IMR-90 (cell line): ENCODE results near the gene SNX30. TPM values are rescaled to one million over a fixed set of nuclear protein-coding genes. Genes with fewer than 3 reads are reported as not detected.

Source experiments
- ATAC-seq: fragments of 200-7000 bp; cut with Tn5 transposase; 2 replicates; pipeline ENCODE4 v1.9.1; 2020; ENCODE audit warnings: low read depth, mild to moderate bottlenecking, moderate library complexity
- BruUV-seq: library from RNA; stranded (reverse); fragments of 400-500 nt; replicated peaks from 2 replicates; lab custom pipeline; 2021; lab: Mats Ljungman, UMichigan
- CTCF ChIA-PET: fragments of 300-600 bp; formaldehyde crosslinking; extraction: SDS; loops from one replicate; lab custom pipeline; 2021; ENCODE audit warnings: antibody characterized with exemption; lab: Yijun Ruan, JAX
- POLR2A ChIA-PET: fragments of 300-600 bp; sonication (Branson Sonifier 250); formaldehyde crosslinking; loops from one replicate; lab custom pipeline; 2022; ENCODE audit warnings: antibody characterized with exemption; ENCODE audit not compliant: unreplicated experiment; lab: Charles Lee
- DNase-seq: peaks from one replicate; pipeline ENCODE4 v3.0.0; 2013
- H2AFZ ChIP-seq: replicated peaks from 2 replicates; pipeline ENCODE3; 2013; ENCODE audit warnings: low read length, mild to moderate bottlenecking; ENCODE audit not compliant: poor library complexity
- H2AK5ac ChIP-seq: 2 replicates; pipeline ENCODE4 v1.6.1; 2013; ENCODE audit warnings: low read depth, low read length, inconsistent platforms
- H2AK9ac ChIP-seq: replicated peaks from 2 replicates; pipeline ENCODE3; 2013; ENCODE audit warnings: mild to moderate bottlenecking, low read depth, low read length, moderate library complexity; ENCODE audit not compliant: poor library complexity
- H2BK120ac ChIP-seq: 2 replicates; pipeline ENCODE4 v1.6.1; 2013; ENCODE audit warnings: low read depth, low read length, inconsistent platforms
- H2BK15ac ChIP-seq: 3 replicates; pipeline ENCODE4 v1.6.1; 2013; ENCODE audit warnings: low read depth, low read length, inconsistent platforms
- H2BK20ac ChIP-seq: 2 replicates; pipeline ENCODE4 v1.6.1; 2013; ENCODE audit warnings: low read depth, mild to moderate bottlenecking, inconsistent platforms, low read length, moderate library complexity
- H2BK5ac ChIP-seq: 2 replicates; pipeline ENCODE4 v1.6.1; 2013; ENCODE audit warnings: mild to moderate bottlenecking, low read depth, low read length, inconsistent platforms; ENCODE audit not compliant: poor library complexity, severe bottlenecking
- H3K14ac ChIP-seq: replicated peaks from 2 replicates; pipeline ENCODE4 v1.6.1; 2013; ENCODE audit warnings: low read depth, low read length, inconsistent platforms
- H3K18ac ChIP-seq: 2 replicates; pipeline ENCODE4 v1.6.1; 2013; ENCODE audit warnings: low read depth, low read length, control low read depth
- H3K23ac ChIP-seq: 2 replicates; pipeline ENCODE4 v1.6.1; 2013; ENCODE audit warnings: low read depth, low read length, inconsistent platforms
- H3K27ac ChIP-seq: 2 replicates; pipeline ENCODE4 v1.5.1; 2013; ENCODE audit warnings: mild to moderate bottlenecking, control low read depth, low read length; ENCODE audit not compliant: insufficient read depth
- H3K27me3 ChIP-seq: 2 replicates; pipeline ENCODE4 v1.6.1; 2013; ENCODE audit warnings: low read length; ENCODE audit not compliant: control insufficient read depth, insufficient read depth
- H3K36me3 ChIP-seq: 2 replicates; pipeline ENCODE4 v1.6.1; 2013; ENCODE audit warnings: low read length, mixed read lengths; ENCODE audit not compliant: control insufficient read depth, insufficient read depth
- H3K4ac ChIP-seq: 2 replicates; pipeline ENCODE4 v1.6.1; 2013; ENCODE audit warnings: low read depth, low read length, inconsistent platforms
- H3K4me1 ChIP-seq: 2 replicates; pipeline ENCODE4 v1.6.1; 2013; ENCODE audit warnings: low read length, mixed read lengths; ENCODE audit not compliant: control insufficient read depth, insufficient read depth
- H3K4me2 ChIP-seq: 2 replicates; pipeline ENCODE4 v1.6.1; 2013; ENCODE audit warnings: low read depth, mild to moderate bottlenecking, control low read depth, low read length, moderate library complexity
- H3K4me3 ChIP-seq: 2 replicates; pipeline ENCODE4 v1.5.1; 2013; ENCODE audit warnings: low read depth, mild to moderate bottlenecking, control low read depth, low read length, moderate library complexity; ENCODE audit not compliant: insufficient read depth
- H3K56ac ChIP-seq: 2 replicates; pipeline ENCODE4 v1.6.1; 2013; ENCODE audit warnings: low read length, inconsistent platforms; ENCODE audit not compliant: insufficient read depth; ENCODE audit errors: extremely low read depth
- H3K79me1 ChIP-seq, 2 experiments: 2 replicates each; pipeline ENCODE4 v1.6.1; 2013; ENCODE audit warnings: low read length in 2 of 2, inconsistent platforms in 1 of 2, low read depth in 1 of 2
- H3K9ac ChIP-seq: 2 replicates; pipeline ENCODE4 v1.6.1; 2013; ENCODE audit warnings: low read depth, low read length, control low read depth
- H3K9me1 ChIP-seq: 2 replicates; pipeline ENCODE4 v1.6.1; 2013; ENCODE audit warnings: low read length, inconsistent platforms; ENCODE audit not compliant: insufficient read depth
- H3K9me3 ChIP-seq: 2 replicates; pipeline ENCODE4 v1.6.1; 2013; ENCODE audit warnings: low read length; ENCODE audit not compliant: control insufficient read depth, insufficient read depth
- H4K20me1 ChIP-seq: 2 replicates; pipeline ENCODE4 v1.6.1; 2013; ENCODE audit warnings: low read length, inconsistent platforms; ENCODE audit not compliant: insufficient read depth
- H4K5ac ChIP-seq: 2 replicates; pipeline ENCODE4 v1.6.1; 2013; ENCODE audit warnings: mild to moderate bottlenecking, low read depth, low read length, control low read depth
- H4K8ac ChIP-seq, 2 experiments: 2 replicates each; pipeline ENCODE4 v1.6.1; 2013; ENCODE audit warnings: low read depth in 2 of 2, low read length in 2 of 2, control low read depth in 1 of 2, inconsistent platforms in 1 of 2
- H4K91ac ChIP-seq: 2 replicates; pipeline ENCODE4 v1.6.1; 2013; ENCODE audit warnings: low read depth, low read length, inconsistent platforms; ENCODE audit not compliant: insufficient read depth
- BHLHE40 ChIP-seq: fragments of 150-350 bp; IDR thresholded peaks from 2 replicates; pipeline ENCODE4 v1.6.1; 2016; ENCODE audit warnings: mild to moderate bottlenecking, low read depth, low read length
- CHD1 ChIP-seq: IDR thresholded peaks from 2 replicates; pipeline ENCODE4 v1.6.1; 2012; ENCODE audit warnings: low read depth, low read length, improper control_type of control experiment
- CTCF ChIP-seq: conservative IDR thresholded peaks from 2 replicates; pipeline ENCODE4 v1.5.1; 2012; ENCODE audit warnings: mild to moderate bottlenecking, low read depth, low read length, improper control_type of control experiment
- ELK1 ChIP-seq: fragments of 150-350 bp; IDR thresholded peaks from 2 replicates; pipeline ENCODE4 v1.6.1; 2016; ENCODE audit warnings: low read depth, mild to moderate bottlenecking, low read length, moderate library complexity, borderline replicate concordance
- FOS ChIP-seq: fragments of 150-350 bp; IDR thresholded peaks from 2 replicates; pipeline ENCODE4 v1.6.1; 2016; ENCODE audit warnings: low read depth, low read length
- MAFK ChIP-seq: IDR thresholded peaks from 2 replicates; pipeline ENCODE4 v1.6.1; 2012; ENCODE audit warnings: low read depth, low read length, improper control_type of control experiment
- MAZ ChIP-seq: IDR thresholded peaks from 2 replicates; pipeline ENCODE4 v1.6.1; 2012; ENCODE audit warnings: low read depth, mild to moderate bottlenecking, low read length, improper control_type of control experiment, moderate library complexity, borderline replicate concordance
- MXI1 ChIP-seq: IDR thresholded peaks from 2 replicates; pipeline ENCODE4 v1.6.1; 2012; ENCODE audit warnings: low read depth, mild to moderate bottlenecking, low read length, moderate library complexity, borderline replicate concordance
- NFE2L2 ChIP-seq: fragments of 150-350 bp; IDR thresholded peaks from 2 replicates; pipeline ENCODE4 v1.6.1; 2016; ENCODE audit warnings: low read depth, mild to moderate bottlenecking, low read length
- POLR2A ChIP-seq: IDR thresholded peaks from 2 replicates; pipeline ENCODE4 v1.6.1; 2012; ENCODE audit warnings: mild to moderate bottlenecking, low read depth, low read length
- RAD21 ChIP-seq: IDR thresholded peaks from 2 replicates; pipeline ENCODE4 v1.6.1; 2012; ENCODE audit warnings: low read length, improper control_type of control experiment
- RCOR1 ChIP-seq: IDR thresholded peaks from 2 replicates; pipeline ENCODE4 v1.6.1; 2012; ENCODE audit warnings: mild to moderate bottlenecking, low read length, improper control_type of control experiment; ENCODE audit not compliant: insufficient replicate concordance
- RFX5 ChIP-seq: IDR thresholded peaks from 2 replicates; pipeline ENCODE4 v1.8.0; 2012; ENCODE audit warnings: low read depth, mild to moderate bottlenecking, low read length, moderate library complexity
- SMC3 ChIP-seq: fragments of 150-350 bp; IDR thresholded peaks from 2 replicates; pipeline ENCODE4 v1.6.1; 2016; ENCODE audit warnings: low read depth, mild to moderate bottlenecking, antibody characterized with exemption, low read length, moderate library complexity
- USF2 ChIP-seq: fragments of 150-350 bp; IDR thresholded peaks from 2 replicates; pipeline ENCODE4 v1.6.1; 2017; ENCODE audit warnings: mild to moderate bottlenecking, antibody characterized with exemption, low read length, low read depth
- WGBS, 2 experiments: methylation state at CpG; one replicate each; pipeline versions ENCODE4 v1.1.5 to v1.1.7; 2013; ENCODE audit warnings: missing lambda C conversion rate in 2 of 2; ENCODE audit not compliant: insufficient read length in 1 of 2; ENCODE audit errors: extremely low coverage in 2 of 2; 5-methylcytosine and 5-hydroxymethylcytosine counted together
- dilution Hi-C: fragments of 300-500 bp; cut with HindIII; formaldehyde crosslinking; loops from one replicate; pipeline ENCODE4 v1.14.3; 2018; ENCODE audit warnings: low sequenced_read_pairs; ENCODE audit not compliant: unreplicated experiment
- in situ Hi-C: fragments of 300-500 bp; cut with MboI; formaldehyde crosslinking; loops from 3 replicates; pipeline ENCODE4 v1.14.3; 2019; ENCODE audit warnings: low sequenced_read_pairs, inconsistent platforms, mixed read lengths
- intact Hi-C: fragments of 100-400 bp; cut with micrococcal nuclease; formaldehyde crosslinking; loops from 2 replicates; pipeline ENCODE4 v1.10.0; 2022
- polyA plus RNA-seq, 3 experiments: library from polyadenylated mRNA; depleted of rRNA; stranded (reverse); fragments of >200 nt; gene quantifications; 2 replicates each; pipeline ENCODE4 v1.2.3, GENCODE V29; 2012; ENCODE audit warnings: low replicate concordance in 1 of 3
- total RNA-seq: library from RNA; depleted of rRNA; stranded (reverse); fragments of >200 nt; gene quantifications from 2 replicates; pipeline ENCODE4 v1.2.3, GENCODE V29; 2012

SNX30 gene
- total and polyA plus RNA-seq, 2 of the 4 experiments (the other 2 are of a cell fraction): 8.0 to 18.8 TPM

- Histone ChIP-seq H2AK5ac (no peak overlapping the region), H3K56ac (no peak overlapping the region), H2BK5ac (no peak overlapping the region), H3K23ac (no peak overlapping the region), H3K9me1 (0 out of 2 replicates have a peak, but pooled peaks cover 3% of the 10 kb centered on the region), H2BK15ac (no peak overlapping the region), H2BK120ac (no peak overlapping the region), H3K9ac (no peak overlapping the region), H3K18ac (no peak overlapping the region), H3K4me1 (no peaks in the 10 kb centered on the region), H3K4me2 (no peak overlapping the region), H4K91ac (no peak overlapping the region), H3K36me3 (peaks cover 21% of the 10 kb centered on the region), H4K8ac (no peak overlapping the region), H3K4ac (no peak overlapping the region), H2AK9ac (no peak overlapping the region), H3K27ac (no peak overlapping the region), H3K27me3 (no peaks in the 10 kb centered on the region), H3K14ac (no peak overlapping the region), H3K9me3 (no peaks in the 10 kb centered on the region), H4K5ac (no peak overlapping the region), H3K4me3 (no peak overlapping the region), H2BK20ac (no peak overlapping the region), H4K20me1 (no peaks in the 10 kb centered on the region), H2AFZ (no peak overlapping the region), H3K79me1 (no peaks in the 10 kb centered on the region; a peak in 1 of 4 replicates)
- 100% methylated on average over 1 of the region's 3 CpGs; no CpG with 5 or more reads in 1 of the 2 experiments for WGBS, 2 experiments
- dilution Hi-C loops (no loop called here), in situ Hi-C loops (no loop called here), intact Hi-C loops (no loop called here)
- no TSS peak for BruUV-seq
- ChIA-PET POLR2A (no interaction called here), CTCF (interaction anchor here (2.5 kb wide), 1 partner anchor 67 kb away, joined by 7 read pairs; no protein-coding TSS in a partner anchor)
- DNase-seq (no peak), ATAC-seq (no peak)
- TF ChIP-seq ELK1 (no peak), NFE2L2 (no peak), POLR2A (no peak), MXI1 (no peak), RAD21 (no peak), CHD1 (no peak), RFX5 (no peak), USF2 (no peak), MAFK (no peak), CTCF (no peak), MAZ (no peak), BHLHE40 (no peak), FOS (no peak), RCOR1 (no peak), SMC3 (no peak)
These were observed 85.8 kb downstream of the SNX30 start for GRCh38 chr9:112836394-112836793.
